Liver (tissue), 9 donors: Measurements from ENCODE around the gene ZNG1C. TPM values are rescaled to one million over a fixed set of nuclear protein-coding genes. Genes with fewer than 3 reads are reported as not detected.
"Not testable (repeated sequence)": the region's sequence is repeated elsewhere in the genome, so short reads cannot be mapped to it uniquely, and the experiment has no call there.

Source experiments
- DNase-seq: peaks from one replicate; pipeline ENCODE4 v3.0.0-alpha.2; 2017; ENCODE audit warnings: low spot score
- H3K27ac ChIP-seq, 2 donors: one replicate each; pipeline ENCODE4 v1.7.0; 2013; ENCODE audit warnings: inconsistent platforms in 2 of 2, low read length in 2 of 2, control low read depth in 1 of 2, low read depth in 1 of 2, mild to moderate bottlenecking in 1 of 2
- H3K27me3 ChIP-seq, 4 donors: one replicate each; pipeline versions ENCODE4 v1.6.1 to v1.7.0; 2013; ENCODE audit warnings: low read length in 3 of 4, inconsistent platforms in 1 of 4, mild to moderate bottlenecking in 1 of 4, moderate library complexity in 1 of 4; ENCODE audit not compliant: control insufficient read depth in 4 of 4, insufficient read depth in 4 of 4
- H3K36me3 ChIP-seq, 4 donors: one replicate each; pipeline versions ENCODE4 v1.6.1 to v1.7.0; 2013; ENCODE audit warnings: low read length in 3 of 4, mild to moderate bottlenecking in 3 of 4, low read depth in 1 of 4, moderate library complexity in 1 of 4; ENCODE audit not compliant: control insufficient read depth in 4 of 4, insufficient read depth in 3 of 4
- H3K4me1 ChIP-seq, 4 donors: one replicate each; pipeline versions ENCODE4 v1.6.1 to v1.7.0; 2013; ENCODE audit warnings: low read length in 3 of 4, mild to moderate bottlenecking in 3 of 4, moderate library complexity in 1 of 4; ENCODE audit not compliant: control insufficient read depth in 4 of 4, insufficient read depth in 4 of 4
- H3K4me3 ChIP-seq, 3 donors: one replicate each; pipeline versions ENCODE4 v1.6.1 to v1.7.0; 2013; ENCODE audit warnings: low read length in 3 of 3, control low read depth in 1 of 3, low read depth in 1 of 3, mild to moderate bottlenecking in 1 of 3
- H3K9ac ChIP-seq, 2 donors: one replicate each; pipeline ENCODE4 v1.7.0; 2013; ENCODE audit warnings: low read length in 2 of 2, mild to moderate bottlenecking in 2 of 2, moderate library complexity in 2 of 2, control low read depth in 1 of 2, low read depth in 1 of 2
- H3K9me3 ChIP-seq, 4 donors: one replicate each; pipeline versions ENCODE4 v1.6.1 to v1.7.0; 2013; ENCODE audit warnings: low read length in 3 of 4; ENCODE audit not compliant: control insufficient read depth in 4 of 4
- WGBS: extraction: QIAGEN DNeasy Blood & Tissue Kit; methylation state at CpG from one replicate; pipeline ENCODE4 v1.1.7; 2013; 5-methylcytosine and 5-hydroxymethylcytosine counted together
- polyA plus RNA-seq, 2 donors: library from polyadenylated mRNA; stranded (reverse) in 1 of 2; unstranded in 1 of 2; fragments of 200-250 nt in 1 of 2; fragments of >200 nt in 1 of 2; fragmentation: Nextera tagmentation in 1 of 2; extraction: Ambion mirVana in 1 of 2; gene quantifications; one replicate each; pipeline versions ENCODE4 v1.2.1 to v1.2.3, GENCODE V29; 2013 to 2015
- total RNA-seq, 2 donors: library from RNA; depleted of rRNA; stranded (reverse); fragments of >200 nt; gene quantifications; one replicate each; pipeline ENCODE4 v1.2.3, GENCODE V29; 2014
- donor health status: healthy.
- donor health status: healthy.
- donor health status: healthy.
- donor health status: healthy.
- donor health status: healthy.

The ZNG1C gene
- total and polyA plus RNA-seq, 4 donors = 16.7 to 63.3 (median 27.8) TPM

DNA sequence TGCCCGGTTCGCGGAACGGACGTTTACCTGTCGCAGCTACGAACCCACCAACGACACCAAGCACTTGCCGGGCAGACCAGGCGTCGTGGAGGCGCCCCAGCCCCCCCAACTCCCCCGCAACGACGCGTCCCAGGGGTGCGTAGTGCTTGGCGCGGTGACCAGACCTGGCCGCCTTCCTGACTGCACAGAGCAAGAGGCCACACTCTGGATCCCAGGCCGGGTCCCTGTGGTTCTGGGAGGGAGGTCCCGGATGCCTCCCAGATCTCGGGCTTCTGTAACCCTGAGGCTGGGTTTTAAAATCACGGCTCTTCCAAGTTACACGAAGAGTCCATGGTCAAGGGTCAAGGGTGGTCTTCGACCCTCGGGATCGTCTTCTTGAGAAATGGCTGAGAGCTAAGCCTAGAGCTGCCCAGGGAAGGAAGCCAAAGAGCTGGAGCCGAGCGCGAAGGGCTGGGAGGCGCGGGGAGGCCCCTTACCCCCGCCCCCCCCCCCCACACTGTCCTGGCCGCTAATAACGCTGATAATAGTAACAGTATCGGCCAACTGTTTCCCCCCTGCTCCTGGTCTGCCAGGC, 64.7 kb downstream of the ZNG1C start:
- H3K4me1 ChIP-seq, H3K4me3 ChIP-seq, H3K27ac ChIP-seq, DNase-seq, H3K36me3 ChIP-seq, H3K9ac ChIP-seq, H3K9me3 ChIP-seq, H3K27me3 ChIP-seq: not testable (repeated sequence)
- WGBS = 14% methylated on average over 28 of the region's 37 CpGs

DNA sequence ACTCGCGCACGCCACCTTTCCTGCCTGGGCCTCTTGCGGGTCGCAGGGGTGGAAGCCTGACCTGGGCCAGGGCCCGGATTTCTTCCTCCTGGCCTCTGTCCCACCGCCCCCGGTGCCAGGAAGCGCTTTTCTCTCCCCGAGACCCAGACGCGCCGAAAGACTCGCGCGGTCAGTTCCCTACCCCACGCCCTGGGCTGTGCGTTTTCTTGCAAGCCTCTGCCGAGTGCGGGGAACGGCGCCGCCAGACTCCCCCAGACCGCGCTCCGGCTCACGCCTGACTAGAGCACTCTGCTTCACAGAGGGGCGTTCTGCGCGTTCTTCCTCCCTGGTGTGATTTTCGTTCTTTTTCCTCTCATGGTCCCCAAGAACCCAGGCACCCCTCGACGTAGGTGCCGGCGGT, 65.3 kb downstream of the ZNG1C start:
- not testable (repeated sequence) for H3K27ac ChIP-seq, H3K9me3 ChIP-seq, DNase-seq, H3K36me3 ChIP-seq, H3K4me1 ChIP-seq, H3K9ac ChIP-seq, H3K27me3 ChIP-seq, H3K4me3 ChIP-seq
- 24% methylated on average over 17 of the region's 35 CpGs for WGBS

DNA sequence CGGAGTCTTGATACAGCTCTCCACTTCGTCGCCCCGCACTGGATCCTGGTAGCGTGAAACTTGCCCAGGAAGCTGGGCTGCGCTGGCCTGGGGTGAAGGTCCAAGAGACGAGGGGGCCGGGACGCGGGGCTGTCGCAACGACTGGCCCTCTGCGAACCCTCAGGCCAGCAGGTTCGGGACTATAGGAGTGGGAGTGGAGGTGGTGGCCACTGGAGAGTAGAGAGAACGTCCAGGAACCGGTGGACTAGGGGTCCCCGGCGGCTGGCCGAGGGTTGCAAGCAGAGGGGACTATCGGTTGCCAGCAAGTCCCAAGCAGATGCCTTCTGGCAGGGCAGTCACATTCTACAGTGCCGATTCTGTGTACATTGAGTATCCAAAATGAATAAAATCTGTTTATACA, 65.9 kb downstream of the ZNG1C start:
- 22% methylated on average over 18 of the region's 21 CpGs for WGBS
- H3K4me1 ChIP-seq, H3K36me3 ChIP-seq, H3K4me3 ChIP-seq, H3K9me3 ChIP-seq, DNase-seq, H3K27ac ChIP-seq, H3K27me3 ChIP-seq, H3K9ac ChIP-seq: not testable (repeated sequence)

DNA sequence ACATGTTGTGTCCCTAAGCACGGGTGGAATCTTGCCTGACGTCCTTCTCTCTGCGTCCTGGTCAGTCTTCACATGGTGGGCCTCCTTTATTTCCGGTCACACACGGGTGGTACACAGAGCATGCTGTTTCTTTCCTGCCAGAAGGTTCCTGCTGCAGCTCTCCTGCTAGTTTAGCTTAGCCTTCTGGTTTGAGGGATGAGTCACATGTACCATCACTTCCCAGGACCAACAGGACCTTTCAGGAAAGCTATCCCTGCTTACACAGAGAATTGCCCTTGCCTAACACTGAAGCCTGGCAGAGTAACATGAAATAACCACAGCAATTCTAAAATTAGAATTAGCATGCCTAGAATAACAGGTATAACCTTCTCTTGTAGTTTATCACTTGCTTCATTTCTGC, 69.4 kb downstream of the ZNG1C start:
- not testable (repeated sequence) for H3K9me3 ChIP-seq, DNase-seq, H3K4me1 ChIP-seq, H3K27me3 ChIP-seq, H3K4me3 ChIP-seq, H3K36me3 ChIP-seq, H3K9ac ChIP-seq, H3K27ac ChIP-seq
- WGBS = no CpG with 5 or more reads among the region's 5 CpGs

DNA sequence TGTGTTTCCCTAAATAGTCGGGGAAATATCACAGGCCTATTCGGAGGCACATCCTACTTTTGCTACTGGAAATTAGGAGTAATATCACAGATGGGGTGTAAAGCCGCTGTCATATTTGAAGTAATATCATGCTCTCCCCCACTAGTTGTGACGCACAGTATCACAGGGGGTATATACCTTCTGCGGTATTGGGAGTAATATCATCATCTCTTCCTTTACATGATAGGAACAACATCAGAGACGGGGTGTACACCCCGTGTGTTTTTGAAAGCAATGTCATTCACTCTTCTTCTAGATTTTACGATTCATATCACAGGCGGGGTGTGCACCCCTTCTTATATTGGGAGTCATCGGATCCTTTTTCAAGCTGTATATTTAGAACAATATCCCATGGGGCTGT, 76.4 kb downstream of the ZNG1C start:
- H3K27me3 ChIP-seq, H3K9ac ChIP-seq, H3K4me1 ChIP-seq, H3K36me3 ChIP-seq, H3K27ac ChIP-seq, H3K4me3 ChIP-seq, H3K9me3 ChIP-seq, DNase-seq: not testable (repeated sequence)
- WGBS = 65% methylated on average over 9 of the region's 10 CpGs

DNA sequence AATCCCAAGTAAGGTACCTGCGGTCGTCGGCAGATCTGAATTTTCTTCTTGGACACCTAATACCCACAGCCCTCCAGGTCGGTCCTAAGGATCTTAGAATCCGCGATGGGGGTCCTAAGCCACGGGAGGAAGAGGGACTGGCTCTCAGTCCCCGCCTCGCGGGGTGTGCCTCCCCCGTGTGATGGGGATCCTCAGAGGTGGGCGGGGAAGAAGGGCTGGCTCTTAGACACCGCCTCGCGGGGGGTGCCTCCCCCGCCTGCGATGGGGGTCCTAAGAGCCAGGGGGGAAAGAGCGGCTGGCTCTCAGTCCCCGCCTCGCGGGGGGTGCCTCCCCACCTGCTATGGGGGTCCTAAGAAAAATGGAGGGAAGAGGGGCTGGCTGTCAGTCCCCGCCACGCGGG, 82.0 kb downstream of the ZNG1C start:
- DNase-seq, H3K27me3 ChIP-seq, H3K36me3 ChIP-seq, H3K27ac ChIP-seq, H3K4me1 ChIP-seq, H3K9ac ChIP-seq, H3K4me3 ChIP-seq, H3K9me3 ChIP-seq: not testable (repeated sequence)
- WGBS = 37% methylated on average over 14 of the region's 24 CpGs

DNA sequence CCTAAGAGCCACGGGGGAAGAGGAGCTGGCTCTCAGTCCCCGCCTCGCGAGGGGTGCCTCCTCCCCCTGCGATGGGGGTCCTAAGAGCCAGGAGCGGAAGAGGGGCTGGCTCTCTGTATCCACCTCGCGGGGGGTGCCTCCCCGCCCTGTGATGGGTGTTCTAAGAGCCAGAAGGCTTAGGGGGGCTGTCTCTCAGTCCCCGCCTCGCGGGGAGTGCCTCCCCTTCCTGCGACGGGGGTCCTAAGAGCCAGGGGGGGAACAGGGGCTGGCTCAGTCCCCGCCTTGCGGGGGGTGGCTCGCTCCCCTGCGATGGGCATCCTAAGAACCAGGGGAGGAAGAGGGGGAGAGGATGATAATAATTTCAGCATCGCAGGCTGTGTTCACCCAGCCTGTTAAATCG, 82.7 kb downstream of the ZNG1C start:
- not testable (repeated sequence) for H3K4me3 ChIP-seq, H3K4me1 ChIP-seq, H3K9me3 ChIP-seq, H3K27me3 ChIP-seq, DNase-seq, H3K36me3 ChIP-seq, H3K9ac ChIP-seq, H3K27ac ChIP-seq
- WGBS = 11% methylated on average over 6 of the region's 20 CpGs

DNA sequence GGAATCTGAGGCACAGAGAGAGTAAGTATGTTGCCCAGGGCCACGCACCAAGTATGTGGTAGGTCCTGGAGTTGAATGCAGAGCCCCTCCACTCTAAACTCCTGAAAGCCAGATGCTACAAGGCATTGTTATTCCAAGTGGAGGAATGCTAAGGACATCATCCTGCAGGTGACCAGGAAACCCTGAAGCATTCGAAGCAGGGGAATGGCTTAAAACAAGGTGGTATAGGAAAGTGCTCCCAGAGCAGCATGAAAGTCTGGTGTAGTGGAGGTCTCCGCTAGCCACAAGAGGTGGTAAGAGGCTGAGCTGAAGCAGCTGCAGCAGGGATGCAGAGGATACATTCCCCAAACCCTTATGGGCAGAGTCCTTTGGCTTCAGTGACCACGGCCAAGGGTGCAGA, 87.3 kb downstream of the ZNG1C start:
- WGBS = 66% methylated on average over 2 of the region's 4 CpGs
- not testable (repeated sequence) for H3K4me1 ChIP-seq, H3K27me3 ChIP-seq, H3K4me3 ChIP-seq, H3K9ac ChIP-seq, H3K36me3 ChIP-seq, DNase-seq, H3K27ac ChIP-seq, H3K9me3 ChIP-seq

DNA sequence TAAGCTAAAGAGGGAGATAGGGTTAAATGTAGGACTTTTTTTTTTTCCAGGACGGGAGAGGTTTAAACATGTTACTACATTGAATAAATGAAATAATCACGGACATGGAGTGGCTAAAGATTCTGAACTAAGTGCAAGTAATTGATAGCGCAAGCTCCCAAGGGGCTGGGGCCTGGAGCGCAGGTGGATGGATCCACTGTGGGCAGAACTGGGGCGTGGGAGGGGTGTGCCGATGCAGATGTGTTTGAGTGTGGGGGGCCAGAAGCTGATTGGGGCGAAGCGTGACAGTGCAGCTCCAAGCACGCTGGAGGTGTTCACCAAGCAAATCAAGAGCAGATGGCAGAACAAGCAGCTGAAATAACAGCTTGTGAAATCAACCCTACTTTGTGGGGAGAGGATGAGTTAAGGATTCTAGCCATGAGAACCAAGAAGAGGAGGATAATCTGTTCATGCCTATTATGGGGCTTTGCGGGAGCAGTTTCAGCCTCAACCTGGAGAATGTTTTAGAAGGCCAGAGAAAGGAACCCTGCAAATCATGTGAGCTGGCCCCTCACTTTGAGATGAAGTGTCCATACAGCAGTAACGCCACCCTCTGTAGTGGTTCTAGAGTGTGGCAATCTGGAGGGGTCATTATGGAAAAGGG, 88.9 kb downstream of the ZNG1C start:
- H3K36me3 ChIP-seq, DNase-seq, H3K27me3 ChIP-seq, H3K4me1 ChIP-seq, H3K9ac ChIP-seq, H3K4me3 ChIP-seq, H3K27ac ChIP-seq, H3K9me3 ChIP-seq: not testable (repeated sequence)
- 82% methylated on average over 8 of the region's 11 CpGs for WGBS
